H9 (cell line): ENCODE data around the gene VPS18. TPM values are rescaled to one million over a fixed set of nuclear protein-coding genes. Genes with fewer than 3 reads are reported as not detected.
A peak's percentile ranks its signal among the peaks of the same experiment; 100 is the strongest.

Experiments used
- DNase-seq: peaks from one replicate; pipeline ENCODE4 v3.0.0-alpha.2; 2017
- H2AFZ ChIP-seq: one replicate; pipeline ENCODE4 v1.6.1; 2013; ENCODE audit warnings: mild to moderate bottlenecking, low read length, control low read depth, moderate library complexity
- H2AK5ac ChIP-seq: 2 replicates; pipeline ENCODE4 v1.6.1; 2013; ENCODE audit warnings: low read length, control low read depth, mixed read lengths; ENCODE audit not compliant: insufficient read length
- H2BK120ac ChIP-seq: one replicate; pipeline ENCODE4 v1.6.1; 2013; ENCODE audit warnings: low read depth, mild to moderate bottlenecking, low read length, control low read depth, inconsistent platforms; ENCODE audit not compliant: poor library complexity, severe bottlenecking
- H2BK12ac ChIP-seq: 2 replicates; pipeline ENCODE4 v1.6.1; 2013; ENCODE audit warnings: low read length, control low read depth, mixed read lengths, low read depth; ENCODE audit not compliant: insufficient read length
- H2BK15ac ChIP-seq: 2 replicates; pipeline ENCODE4 v1.6.1; 2013; ENCODE audit warnings: low read depth, low read length, control low read depth
- H2BK20ac ChIP-seq: one replicate; pipeline ENCODE4 v1.6.1; 2013; ENCODE audit warnings: low read depth, mild to moderate bottlenecking, low read length, control low read depth, inconsistent platforms; ENCODE audit not compliant: poor library complexity, severe bottlenecking
- H2BK5ac ChIP-seq: 2 replicates; pipeline ENCODE4 v1.6.1; 2013; ENCODE audit warnings: low read length, control low read depth, mixed read lengths; ENCODE audit not compliant: insufficient read length
- H3K14ac ChIP-seq: 2 replicates; pipeline ENCODE4 v1.6.1; 2013; ENCODE audit warnings: low read length, control low read depth; ENCODE audit not compliant: insufficient read depth
- H3K18ac ChIP-seq: 2 replicates; pipeline ENCODE4 v1.6.1; 2013; ENCODE audit warnings: low read depth, mild to moderate bottlenecking, mixed read lengths, low read length, control low read depth; ENCODE audit not compliant: insufficient read length
- H3K23ac ChIP-seq: 2 replicates; pipeline ENCODE4 v1.6.1; 2013; ENCODE audit warnings: low read length, control low read depth, mixed read lengths, low read depth; ENCODE audit not compliant: insufficient read length
- H3K23me2 ChIP-seq: 2 replicates; pipeline ENCODE4 v1.6.1; 2013; ENCODE audit warnings: low read depth, mild to moderate bottlenecking, mixed read lengths, low read length, control low read depth; ENCODE audit not compliant: insufficient read length, poor library complexity, severe bottlenecking
- H3K27ac ChIP-seq: 2 replicates; pipeline ENCODE4 v1.5.1; 2013; ENCODE audit warnings: low read length, control low read depth, mixed read lengths, low read depth; ENCODE audit not compliant: insufficient read length
- H3K27me3 ChIP-seq: 2 replicates; pipeline ENCODE4 v1.6.1; 2013; ENCODE audit warnings: low read length, control low read depth, inconsistent platforms; ENCODE audit not compliant: insufficient read depth
- H3K4ac ChIP-seq: 2 replicates; pipeline ENCODE4 v1.6.1; 2013; ENCODE audit warnings: low read depth, mild to moderate bottlenecking, control low read depth, inconsistent platforms, low read length, moderate library complexity
- H3K4me1 ChIP-seq: 2 replicates; pipeline ENCODE4 v1.6.1; 2013; ENCODE audit warnings: low read length, control low read depth, inconsistent platforms; ENCODE audit not compliant: insufficient read depth
- H3K4me2 ChIP-seq: 2 replicates; pipeline ENCODE4 v1.6.1; 2013; ENCODE audit warnings: low read length, control low read depth, mixed read lengths; ENCODE audit not compliant: insufficient read length, insufficient read depth
- H3K56ac ChIP-seq: 2 replicates; pipeline ENCODE4 v1.6.1; 2013; ENCODE audit warnings: low read depth, mild to moderate bottlenecking, mixed read lengths, low read length, control low read depth; ENCODE audit not compliant: insufficient read length
- H3K79me1 ChIP-seq: 2 replicates; pipeline ENCODE4 v1.6.1; 2013; ENCODE audit warnings: low read depth, mild to moderate bottlenecking, moderate library complexity, low read length, control low read depth, inconsistent platforms; ENCODE audit not compliant: insufficient read depth, poor library complexity, severe bottlenecking
- H3K79me2 ChIP-seq: 2 replicates; pipeline ENCODE4 v1.6.1; 2013; ENCODE audit warnings: low read length, control low read depth, inconsistent platforms; ENCODE audit not compliant: insufficient read depth
- H3K9ac ChIP-seq: 2 replicates; pipeline ENCODE4 v1.6.1; 2013; ENCODE audit warnings: low read length, control low read depth, mixed read lengths; ENCODE audit not compliant: insufficient read length; ENCODE audit errors: extremely low read depth
- H3K9me3 ChIP-seq: one replicate; pipeline ENCODE4 v1.6.1; 2013; ENCODE audit warnings: low read depth, low read length, inconsistent platforms; ENCODE audit not compliant: control insufficient read depth
- H3T11ph ChIP-seq: one replicate; pipeline ENCODE4 v1.6.1; 2013; ENCODE audit warnings: mild to moderate bottlenecking, low read length, control low read depth, inconsistent platforms
- H4K20me1 ChIP-seq: one replicate; pipeline ENCODE4 v1.6.1; 2013; ENCODE audit not compliant: control insufficient read depth, insufficient read length, insufficient read depth
- H4K5ac ChIP-seq: 2 replicates; pipeline ENCODE4 v1.6.1; 2013; ENCODE audit warnings: low read depth, mild to moderate bottlenecking, mixed read lengths, low read length, control low read depth; ENCODE audit not compliant: insufficient read length
- H4K8ac ChIP-seq: replicated peaks from 2 replicates; pipeline ENCODE4 v1.6.1; 2013; ENCODE audit warnings: low read length, control low read depth, mixed read lengths, low read depth; ENCODE audit not compliant: insufficient read length
- H4K91ac ChIP-seq: 2 replicates; pipeline ENCODE4 v1.6.1; 2013; ENCODE audit warnings: low read depth, mild to moderate bottlenecking, moderate library complexity, mixed read lengths, low read length, control low read depth; ENCODE audit not compliant: insufficient read length
- H3K27ac Mint-ChIP-seq, 3 experiments: 2 replicates in 2 of 3; 3 replicates in 1 of 3; pipeline ENCODE4 v1.8.0; 2020 to 2021; ENCODE audit warnings: mixed read lengths in 3 of 3, mild to moderate bottlenecking in 1 of 3, moderate library complexity in 1 of 3
- H3K27me3 Mint-ChIP-seq: 2 replicates; pipeline ENCODE4 v1.8.0; 2021; ENCODE audit warnings: low read depth, mild to moderate bottlenecking, moderate library complexity, mixed read lengths
- H3K36me3 Mint-ChIP-seq, 3 experiments: 2 replicates in 2 of 3; 3 replicates in 1 of 3; pipeline ENCODE4 v1.8.0; 2020 to 2021; ENCODE audit warnings: low read depth in 3 of 3, mixed read lengths in 3 of 3; ENCODE audit not compliant: insufficient read depth in 1 of 3
- H3K4me1 Mint-ChIP-seq, 2 experiments: 2 replicates each; pipeline ENCODE4 v1.8.0; 2020; ENCODE audit warnings: mixed read lengths in 2 of 2
- H3K4me3 Mint-ChIP-seq, 2 experiments: 2 replicates in 1 of 2; 3 replicates in 1 of 2; pipeline ENCODE4 v1.8.0; 2020 to 2021; ENCODE audit warnings: mild to moderate bottlenecking in 2 of 2, mixed read lengths in 2 of 2, moderate library complexity in 1 of 2
- H3K9me3 Mint-ChIP-seq, 2 experiments: 2 replicates in 1 of 2; 3 replicates in 1 of 2; pipeline ENCODE4 v1.8.0; 2020; ENCODE audit warnings: mild to moderate bottlenecking in 2 of 2, mixed read lengths in 2 of 2, moderate library complexity in 1 of 2
- CTCF ChIP-seq: fragments of 200-600 bp; sonication (generic); conservative IDR thresholded peaks from 3 replicates; pipeline ENCODE4 v1.8.0; 2021; ENCODE audit warnings: antibody characterized with exemption, mild to moderate bottlenecking
- WGBS: extraction: QIAGEN DNeasy Blood & Tissue Kit; methylation state at CpG from one replicate; pipeline ENCODE4 v1.1.7; 2013; ENCODE audit warnings: missing lambda C conversion rate, low lambda C conversion rate, mixed read lengths; ENCODE audit not compliant: insufficient read length; ENCODE audit errors: extremely low coverage; 5-methylcytosine and 5-hydroxymethylcytosine counted together
- total RNA-seq: library from RNA; stranded (reverse); gene quantifications from 2 replicates; pipeline ENCODE4 v1.2.1, GENCODE V29; 2021

VPS18 gene
- total RNA-seq, 1 experiment from 2014 or later = 45.0 TPM

- peaks cover 3% of the 10 kb centered on the region in 2 experiments; a peak in 4 of 5 replicates for H3K9me3 Mint-ChIP-seq
- no peak overlapping the region for H3K27ac Mint-ChIP-seq
- Histone ChIP-seq H2BK120ac (no peak overlapping the region), H3K23ac (no peak overlapping the region), H2AK5ac (no peak overlapping the region), H4K5ac (no peak overlapping the region), H2BK5ac (no peak overlapping the region), H3K18ac (no peak overlapping the region), H4K20me1 (no peaks in the 10 kb centered on the region), H2BK20ac (no peak overlapping the region), H3K4ac (no peak overlapping the region), H3K27ac (no peak overlapping the region), H2BK15ac (no peak overlapping the region), H4K8ac (no peak overlapping the region), H3K4me1 (peaks cover 3% of the 10 kb centered on the region; the same call in 1 of the 2 replicates), H3K23me2 (peaks cover 35% of the 10 kb centered on the region), H2AFZ (no peak overlapping the region), H2BK12ac (no peak overlapping the region), H3K56ac (no peak overlapping the region), H3K9me3 (no peaks in the 10 kb centered on the region), H3K79me1 (no peaks in the 10 kb centered on the region), H3K14ac (no peak overlapping the region), H4K91ac (no peak overlapping the region), H3K79me2 (no peaks in the 10 kb centered on the region), H3K4me2 (peak overlapping the region; percentile 68), H3T11ph (no peak overlapping the region), H3K27me3 (peaks cover 64% of the 10 kb centered on the region), H3K9ac (no peak overlapping the region)
- peaks cover 31 to 44% of the 10 kb centered on the region in 2 experiments for H3K4me1 Mint-ChIP-seq
- no CpG with 5 or more reads among the region's 68 CpGs for WGBS
- H3K27me3 Mint-ChIP-seq = peaks cover 100% of the 10 kb centered on the region
- no peaks in the 10 kb centered on the region; a peak in 1 of 7 replicates for H3K36me3 Mint-ChIP-seq
- no peak for TF ChIP-seq CTCF
- peak overlapping the region; percentile 58 to 87 for H3K4me3 Mint-ChIP-seq
- peak; percentile 85 for DNase-seq
Measured at GRCh38 chr15:40927873-40928806, 33.9 kb downstream of the VPS18 start.
